ENCODE measurements around the gene GOLPH3L. TPM values are rescaled to one million over a fixed set of nuclear protein-coding genes. Genes with fewer than 3 reads are reported as not detected.
"Not testable (repeated sequence)": the region's sequence is repeated elsewhere in the genome, so short reads cannot be mapped to it uniquely, and the experiment has no call there.

Gene GOLPH3L
- total RNA-seq, 1 donor from 2014 or later, result 20.5 TPM

GRCh38 chr1:150622303-150622975 is 74.5 kb downstream of the GOLPH3L start:
- H3K4me3 Mint-ChIP-seq, result peak overlapping the region; percentile 48
- peak overlapping the region; percentile 85 for H3K27ac Mint-ChIP-seq
- H3K27me3 Mint-ChIP-seq (ENCODE audit: insufficient read depth), result no peaks in the 10 kb centered on the region
- peaks cover 75% of the 10 kb centered on the region for H3K4me1 Mint-ChIP-seq (ENCODE audit: low read depth)
- no peaks in the 10 kb centered on the region for H3K9me3 Mint-ChIP-seq
- DNase-seq (ENCODE audit: low spot score), result no peak
- intact Hi-C loops (cut with micrococcal nuclease), result no loop called here
- H3K36me3 Mint-ChIP-seq (ENCODE audit: low read depth), result peaks cover 56% of the 10 kb centered on the region

- intact Hi-C loops (cut with micrococcal nuclease), result loop anchor here (1.0 kb wide), 1 partner anchor 60 kb away; no protein-coding TSS in a partner anchor
- peak overlapping the region; percentile 56 for H3K4me3 Mint-ChIP-seq
- peaks cover 76% of the 10 kb centered on the region for H3K4me1 Mint-ChIP-seq (ENCODE audit: low read depth)
- H3K36me3 Mint-ChIP-seq (ENCODE audit: low read depth), result peaks cover 56% of the 10 kb centered on the region
- no peaks in the 10 kb centered on the region for H3K9me3 Mint-ChIP-seq
- DNase-seq (ENCODE audit: low spot score), result peak; percentile 45
- no peaks in the 10 kb centered on the region for H3K27me3 Mint-ChIP-seq (ENCODE audit: insufficient read depth)
- peak overlapping the region; percentile 85 for H3K27ac Mint-ChIP-seq
These were observed 75.3 kb downstream of the GOLPH3L start for GRCh38 chr1:150621497-150622302.

- Mint-ChIP-seq H3K9me3 (no peaks in the 10 kb centered on the region), H3K36me3 (ENCODE audit: low read depth) (peaks cover 58% of the 10 kb centered on the region), H3K27me3 (ENCODE audit: insufficient read depth) (no peaks in the 10 kb centered on the region), H3K27ac (no peak overlapping the region), H3K4me3 (no peak overlapping the region), H3K4me1 (ENCODE audit: low read depth) (peaks cover 78% of the 10 kb centered on the region)
- DNase-seq (ENCODE audit: low spot score), result no peak
- intact Hi-C loops (cut with micrococcal nuclease), result loop anchor here (1.0 kb wide), 1 partner anchor 60 kb away; no protein-coding TSS in a partner anchor
These were observed 76.0 kb downstream of the GOLPH3L start for GRCh38 chr1:150620919-150621318.

- Mint-ChIP-seq H3K9me3 (no peaks in the 10 kb centered on the region), H3K4me3 (peak overlapping the region; percentile 15), H3K27me3 (ENCODE audit: insufficient read depth) (no peaks in the 10 kb centered on the region), H3K27ac (peak overlapping the region; percentile 40), H3K4me1 (ENCODE audit: low read depth) (peaks cover 78% of the 10 kb centered on the region), H3K36me3 (ENCODE audit: low read depth) (peaks cover 53% of the 10 kb centered on the region)
- intact Hi-C loops (cut with micrococcal nuclease), result no loop called here
- no peak for DNase-seq (ENCODE audit: low spot score)
These were observed 77.1 kb downstream of the GOLPH3L start for GRCh38 chr1:150619576-150620509.

GRCh38 chr1:150615346-150616201 is 81.4 kb downstream of the GOLPH3L start:
- intact Hi-C loops (cut with micrococcal nuclease), result no loop called here
- DNase-seq (ENCODE audit: low spot score), result no peak
- Mint-ChIP-seq H3K9me3 (no peaks in the 10 kb centered on the region), H3K27me3 (ENCODE audit: insufficient read depth) (no peaks in the 10 kb centered on the region), H3K4me3 (peak overlapping the region; percentile 45), H3K27ac (peak overlapping the region; percentile 91), H3K36me3 (ENCODE audit: low read depth) (peaks cover 39% of the 10 kb centered on the region), H3K4me1 (ENCODE audit: low read depth) (peaks cover 77% of the 10 kb centered on the region)

- peaks cover 32% of the 10 kb centered on the region for H3K36me3 Mint-ChIP-seq (ENCODE audit: low read depth)
- H3K4me3 Mint-ChIP-seq, result peak overlapping the region; percentile 53
- H3K4me1 Mint-ChIP-seq (ENCODE audit: low read depth), result peaks cover 62% of the 10 kb centered on the region
- peak overlapping the region; percentile 98 for H3K27ac Mint-ChIP-seq
- H3K9me3 Mint-ChIP-seq, result no peaks in the 10 kb centered on the region
- no peaks in the 10 kb centered on the region for H3K27me3 Mint-ChIP-seq (ENCODE audit: insufficient read depth)
- intact Hi-C loops (cut with micrococcal nuclease), result loop anchor here (1.0 to 5.0 kb wide), 4 partner anchors 11 to 606 kb away; partner anchors contain the start of gene TARS2
- peak; percentile 49 for DNase-seq (ENCODE audit: low spot score)
These were observed 83.7 kb downstream of the GOLPH3L start for GRCh38 chr1:150613061-150613920.

- no peaks in the 10 kb centered on the region for H3K27me3 Mint-ChIP-seq (ENCODE audit: insufficient read depth)
- peak overlapping the region; percentile 15 for H3K4me3 Mint-ChIP-seq
- intact Hi-C loops (cut with micrococcal nuclease), result loop anchor here (2.0 to 5.0 kb wide), 2 partner anchors 125 to 605 kb away; partner anchors contain the start of gene TARS2
- H3K27ac Mint-ChIP-seq, result peak overlapping the region; percentile 98
- peaks cover 30% of the 10 kb centered on the region for H3K36me3 Mint-ChIP-seq (ENCODE audit: low read depth)
- peaks cover 56% of the 10 kb centered on the region for H3K4me1 Mint-ChIP-seq (ENCODE audit: low read depth)
- no peak for DNase-seq (ENCODE audit: low spot score)
- no peaks in the 10 kb centered on the region for H3K9me3 Mint-ChIP-seq
These were observed 85.0 kb downstream of the GOLPH3L start for GRCh38 chr1:150612014-150612345.

GRCh38 chr1:150610576-150610975 is 86.4 kb downstream of the GOLPH3L start:
- no peak overlapping the region for H3K4me3 Mint-ChIP-seq
- intact Hi-C loops (cut with micrococcal nuclease), result loop anchor here (5.0 kb wide), 1 partner anchor 603 kb away; no protein-coding TSS in a partner anchor
- DNase-seq (ENCODE audit: low spot score), result no peak
- H3K27me3 Mint-ChIP-seq (ENCODE audit: insufficient read depth), result no peaks in the 10 kb centered on the region
- peak overlapping the region; percentile 98 for H3K27ac Mint-ChIP-seq
- H3K36me3 Mint-ChIP-seq (ENCODE audit: low read depth), result peaks cover 21% of the 10 kb centered on the region
- H3K4me1 Mint-ChIP-seq (ENCODE audit: low read depth), result peaks cover 48% of the 10 kb centered on the region
- H3K9me3 Mint-ChIP-seq, result no peaks in the 10 kb centered on the region

- intact Hi-C loops (cut with micrococcal nuclease), result loop anchor here (5.0 kb wide), 1 partner anchor 602 kb away; no protein-coding TSS in a partner anchor
- Mint-ChIP-seq H3K36me3 (ENCODE audit: low read depth) (peaks cover 21% of the 10 kb centered on the region), H3K27me3 (ENCODE audit: insufficient read depth) (no peaks in the 10 kb centered on the region), H3K4me1 (ENCODE audit: low read depth) (peaks cover 43% of the 10 kb centered on the region), H3K27ac (peak overlapping the region; percentile 77), H3K9me3 (no peaks in the 10 kb centered on the region), H3K4me3 (no peak overlapping the region)
- DNase-seq (ENCODE audit: low spot score), result no peak
These were observed 87.2 kb downstream of the GOLPH3L start for GRCh38 chr1:150609732-150610131.

GRCh38 chr1:150606463-150607142 is 90.4 kb downstream of the GOLPH3L start:
- Mint-ChIP-seq H3K27me3 (ENCODE audit: insufficient read depth) (no peaks in the 10 kb centered on the region), H3K27ac (peak overlapping the region; percentile 35), H3K36me3 (ENCODE audit: low read depth) (peaks cover 26% of the 10 kb centered on the region), H3K9me3 (no peaks in the 10 kb centered on the region), H3K4me3 (no peak overlapping the region), H3K4me1 (ENCODE audit: low read depth) (peaks cover 29% of the 10 kb centered on the region)
- DNase-seq (ENCODE audit: low spot score), result no peak
- intact Hi-C loops (cut with micrococcal nuclease), result no loop called here

GRCh38 chr1:150605451-150605731 is 91.6 kb downstream of the GOLPH3L start:
- H3K27ac Mint-ChIP-seq; DNase-seq (ENCODE audit: low spot score); H3K27me3 Mint-ChIP-seq (ENCODE audit: insufficient read depth); H3K4me3 Mint-ChIP-seq; H3K9me3 Mint-ChIP-seq; intact Hi-C loops (cut with micrococcal nuclease): not testable (repeated sequence)
- Mint-ChIP-seq H3K36me3 (ENCODE audit: low read depth) (peaks cover 26% of the 10 kb centered on the region), H3K4me1 (ENCODE audit: low read depth) (peaks cover 22% of the 10 kb centered on the region)
